ENCODE data around the gene ITGB1.
"Not testable (repeated sequence)": the region's sequence is repeated elsewhere in the genome, so short reads cannot be mapped to it uniquely, and the experiment has no call there.

Gene ITGB1

DNA sequence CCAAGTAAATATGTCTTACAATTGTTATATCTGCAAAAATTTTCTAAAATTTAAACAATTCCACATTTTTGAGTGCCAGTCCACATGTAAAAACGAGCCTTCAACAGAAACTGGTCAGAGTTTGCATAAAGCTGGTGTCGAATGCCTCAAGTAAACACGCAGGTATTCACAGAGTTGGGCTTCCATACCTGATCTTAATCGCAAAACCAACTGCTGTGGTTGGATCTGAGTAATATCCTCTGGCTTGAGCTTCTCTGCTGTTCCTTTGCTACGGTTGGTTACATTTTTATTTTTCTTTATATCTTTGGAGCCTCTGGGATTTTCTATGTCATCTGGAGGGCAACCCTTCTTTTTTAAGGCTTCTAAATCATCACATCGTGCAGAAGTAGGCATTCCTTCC, 28.4 kb downstream of the ITGB1 start:
- no peak for DNase-seq

DNA sequence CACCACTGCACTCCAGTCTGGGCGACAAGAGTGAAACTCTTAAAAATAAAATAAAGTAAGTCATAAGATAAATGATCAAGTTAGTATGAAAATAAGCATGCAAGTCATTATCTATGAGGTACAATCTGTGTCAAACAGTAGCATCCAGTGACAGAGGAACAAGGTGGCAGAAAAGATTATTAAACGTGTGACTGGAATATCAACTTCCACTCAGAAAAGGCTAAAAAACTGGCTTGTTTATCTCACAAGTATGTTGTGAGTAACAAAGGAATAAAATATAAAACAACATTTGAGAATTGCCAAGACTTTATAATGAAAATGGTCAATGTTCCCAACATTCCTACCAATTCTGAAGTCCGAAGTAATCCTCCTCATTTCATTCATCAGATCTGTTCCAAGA, 30.3 kb downstream of the ITGB1 start:
- DNase-seq: no peak

DNA sequence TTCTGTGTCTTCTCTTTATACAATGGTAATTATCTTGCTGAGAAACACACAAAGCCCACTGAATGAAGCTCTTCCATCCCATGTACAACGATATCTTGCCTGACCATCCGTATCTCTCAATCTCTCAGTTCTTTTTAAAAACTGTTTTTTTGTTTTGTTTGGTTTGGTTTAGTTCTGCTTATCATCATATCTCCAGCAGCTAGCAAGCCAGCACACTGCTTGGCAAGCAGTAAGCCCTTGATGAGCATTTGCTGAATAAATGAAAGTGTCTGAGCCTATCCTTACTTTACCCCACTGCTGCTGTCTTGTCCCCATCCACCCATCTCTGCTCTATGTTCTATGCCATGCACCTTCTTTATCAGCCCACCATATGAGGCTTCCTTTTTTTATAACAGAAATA, 34.2 kb downstream of the ITGB1 start:
- DNase-seq: no peak

DNA sequence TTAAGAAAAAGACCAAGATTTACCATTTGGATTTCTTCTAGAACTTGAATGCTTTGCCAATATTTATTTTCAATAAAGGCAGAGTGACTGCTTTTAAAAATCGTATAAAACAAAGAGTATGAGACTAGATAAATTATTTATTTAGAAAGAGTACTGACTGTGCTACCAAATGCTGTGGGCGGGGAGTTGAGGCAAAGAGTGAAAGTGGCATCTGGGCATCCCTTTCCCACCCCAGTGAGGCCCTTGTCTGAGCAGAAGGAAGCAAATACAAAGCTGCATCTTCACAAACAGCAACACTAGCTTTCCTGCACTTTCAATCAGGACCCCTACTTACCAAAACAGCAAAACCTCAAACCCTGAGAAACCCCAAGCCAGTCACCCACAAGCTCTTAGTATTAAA, 34.9 kb downstream of the ITGB1 start:
- no peak for DNase-seq

DNA sequence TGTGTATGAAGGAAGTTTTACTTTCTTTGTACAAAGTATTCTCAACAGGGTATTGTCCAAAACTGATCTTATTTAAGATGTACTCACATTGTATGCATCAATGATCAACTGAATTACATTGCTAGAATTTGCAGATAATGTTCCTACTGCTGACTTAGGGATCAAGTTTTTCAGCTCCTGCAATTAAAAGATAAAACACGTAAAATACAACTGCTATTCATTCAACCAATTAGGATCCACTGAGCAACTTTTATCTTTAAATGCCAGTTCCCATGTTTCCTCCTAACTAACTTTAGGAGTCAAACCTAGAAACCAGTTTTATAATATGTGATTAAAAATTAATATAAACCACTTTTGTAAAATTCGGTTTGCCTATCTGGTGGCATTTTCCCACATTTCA, 35.9 kb downstream of the ITGB1 start:
- DNase-seq: no peak

DNA sequence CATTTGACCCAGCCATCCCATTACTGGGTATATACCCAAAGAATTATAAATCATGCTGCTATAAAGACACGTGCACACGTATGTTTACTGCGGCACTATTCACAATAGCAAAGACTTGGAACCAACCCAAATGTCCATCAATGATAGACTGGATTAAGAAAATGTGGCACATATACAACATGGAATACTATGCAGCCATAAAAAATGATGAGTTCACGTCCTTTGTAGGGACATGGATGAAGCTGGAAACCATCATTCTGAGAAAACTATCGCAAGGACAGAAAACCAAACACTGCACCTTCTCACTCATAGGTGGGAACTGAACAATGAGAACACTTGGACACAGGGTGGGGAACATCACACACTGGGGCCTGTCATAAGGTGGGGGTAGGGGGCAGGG, 40.2 kb downstream of the ITGB1 start:
- not testable (repeated sequence) for DNase-seq

DNA sequence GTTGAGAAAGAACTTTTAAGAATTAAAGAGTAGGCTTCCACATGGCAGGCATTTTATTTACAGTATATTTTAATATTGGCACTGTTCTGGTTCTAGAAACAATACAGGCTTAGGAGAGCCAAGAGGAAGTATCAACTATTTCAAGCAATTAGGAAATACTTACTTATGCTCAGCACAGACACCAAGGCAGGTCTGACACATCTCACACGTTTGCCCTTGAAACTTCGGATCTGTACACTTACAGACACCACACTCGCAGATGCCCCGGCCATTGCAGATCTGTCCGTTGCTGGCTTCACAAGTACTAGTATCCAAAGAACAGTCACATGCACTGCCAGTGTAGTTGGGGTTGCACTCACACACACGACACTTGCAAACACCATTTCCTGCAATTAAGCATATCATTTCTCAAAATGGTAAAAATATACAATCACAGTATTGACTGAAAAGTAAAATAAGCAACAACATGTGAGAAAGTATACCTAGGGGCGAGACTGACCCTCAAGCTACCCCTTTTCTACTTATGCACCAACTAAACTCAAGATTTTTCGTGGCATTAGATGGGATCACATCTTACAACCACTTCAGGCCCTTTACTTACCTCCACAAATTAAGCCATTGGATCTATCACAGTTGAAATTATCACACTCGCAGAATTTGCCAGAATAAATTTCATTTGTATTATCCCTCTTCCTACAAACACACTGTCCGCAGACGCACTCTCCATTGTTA, 46.6 kb downstream of the ITGB1 start:
- DNase-seq: no peak

DNA sequence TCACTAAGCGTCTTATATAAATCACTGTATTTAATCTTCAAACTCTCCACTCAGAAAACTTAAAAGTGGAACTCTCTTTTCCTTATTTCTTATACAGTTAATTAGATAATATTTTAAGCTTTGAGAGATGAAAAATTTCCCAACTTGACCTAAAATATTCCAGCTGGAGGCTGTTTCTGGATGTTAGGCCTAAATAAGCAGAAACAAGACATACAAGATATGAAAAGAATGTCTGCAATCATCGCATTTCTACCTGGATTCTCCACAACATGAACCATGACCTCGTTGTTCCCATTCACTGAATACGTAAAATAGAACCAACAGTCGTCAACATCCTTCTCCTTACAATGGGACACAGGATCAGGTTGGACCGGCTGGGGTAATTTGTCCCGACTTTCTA, 48.1 kb downstream of the ITGB1 start:
- DNase-seq: not testable (repeated sequence)

DNA sequence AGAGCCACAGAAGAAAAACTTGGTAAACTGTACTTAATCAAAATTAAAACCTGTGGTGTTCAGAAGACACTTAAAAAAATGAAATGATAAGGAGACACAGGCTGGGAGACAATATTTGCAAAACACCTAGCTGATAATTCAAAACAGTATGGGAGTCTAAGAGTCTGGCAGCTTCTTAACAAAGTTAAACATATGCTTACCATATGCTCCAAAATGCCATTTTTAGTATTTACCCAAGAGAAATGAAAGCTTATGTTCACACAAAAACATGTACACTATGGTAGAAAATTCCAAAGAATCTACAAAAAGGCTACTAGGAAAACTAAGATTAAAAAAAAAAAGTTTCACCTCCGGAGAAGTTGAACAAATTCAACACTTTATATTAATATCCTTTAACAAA, 48.6 kb downstream of the ITGB1 start:
- no peak for DNase-seq

DNA sequence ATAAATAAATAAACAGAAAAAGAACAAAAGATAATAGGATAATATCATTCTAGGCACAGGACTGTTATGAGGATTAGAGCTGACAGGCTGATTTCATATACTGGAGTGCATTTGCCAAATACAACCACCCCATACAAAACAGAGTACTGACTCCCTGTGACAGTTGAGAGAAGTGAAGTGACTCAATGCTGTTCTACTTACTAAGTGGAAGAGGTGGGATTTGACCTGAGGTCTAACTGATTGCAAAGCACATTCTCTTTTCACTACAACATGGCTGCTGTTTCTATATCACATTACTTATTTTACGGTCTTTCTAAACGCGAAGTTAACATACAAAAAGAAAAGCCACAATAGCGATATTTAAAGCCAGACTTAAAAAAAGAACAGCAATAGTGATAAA, 51.4 kb downstream of the ITGB1 start:
- no peak for DNase-seq

DNA sequence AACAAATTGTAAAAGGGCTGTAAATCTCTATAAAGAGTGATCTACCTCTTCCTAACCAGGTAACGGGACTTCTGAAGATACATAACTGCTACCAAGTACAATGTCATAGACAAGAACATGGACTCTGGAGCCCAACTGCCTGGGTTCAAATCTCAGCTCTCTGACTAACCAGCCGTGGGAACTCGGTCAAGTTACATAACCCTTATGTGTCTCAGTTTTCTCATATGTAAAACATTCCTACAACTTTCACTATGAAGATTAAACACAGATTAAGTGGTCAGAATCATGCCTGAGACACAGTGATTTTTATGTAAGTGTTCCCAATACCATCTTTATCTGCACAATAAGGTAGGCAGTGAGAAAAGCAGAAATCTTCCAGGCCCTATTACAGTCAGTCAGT, 52.6 kb downstream of the ITGB1 start:
- DNase-seq: no peak

DNA sequence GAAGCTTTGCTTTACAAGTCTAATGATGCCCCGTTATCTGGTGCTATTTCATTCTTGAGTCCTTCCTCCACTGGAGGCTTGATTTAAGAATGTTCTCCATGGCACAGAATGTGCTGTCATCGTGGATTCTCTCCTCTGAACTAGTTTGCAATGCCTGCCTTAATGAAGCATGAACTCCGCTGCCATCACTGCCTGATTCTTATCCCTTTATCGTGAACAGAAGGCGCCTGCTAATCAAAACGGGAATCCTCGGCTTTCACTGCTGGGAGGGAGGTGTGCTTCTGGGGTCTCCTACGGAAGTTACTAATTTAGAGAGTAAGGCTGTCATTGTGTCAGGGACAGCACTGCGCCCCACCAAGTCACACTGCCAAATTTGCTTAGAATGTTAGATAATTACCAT, 56.2 kb downstream of the ITGB1 start:
- DNase-seq: no peak

DNA sequence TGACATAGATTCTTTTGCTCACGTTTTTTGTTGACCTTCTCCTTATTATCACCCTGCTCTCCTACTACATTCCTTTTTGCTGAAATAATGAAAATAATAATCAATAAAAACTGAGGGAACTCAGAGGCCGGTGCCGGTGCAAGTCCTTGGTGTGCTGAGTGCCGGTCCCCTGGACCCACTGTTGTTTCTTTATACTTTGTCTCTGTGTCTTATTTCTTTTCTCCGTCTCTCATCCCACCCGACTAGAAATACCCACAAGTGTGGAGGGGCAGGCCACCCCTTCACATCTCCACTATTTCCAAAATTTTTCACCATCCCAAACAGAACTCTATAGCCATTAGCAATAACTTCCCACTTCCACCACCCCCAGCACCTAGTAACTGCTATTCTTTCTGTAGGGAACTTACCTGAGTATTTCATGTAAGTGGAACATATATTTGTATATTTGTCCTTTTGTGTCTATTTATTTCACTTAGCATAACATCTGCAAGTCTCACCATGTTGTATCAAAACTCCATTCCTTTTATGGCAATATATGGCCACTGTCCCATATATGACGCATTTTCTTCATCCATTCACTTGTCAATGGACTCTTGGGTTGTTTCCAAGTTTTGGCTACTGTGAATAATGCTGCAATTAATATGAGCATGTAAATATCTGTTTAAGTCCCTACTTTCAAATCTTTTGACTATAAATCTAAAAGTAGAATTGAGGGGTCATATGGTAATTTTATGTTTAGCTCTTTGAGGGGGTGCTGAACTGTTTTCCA, 62.6 kb downstream of the ITGB1 start:
- not testable (repeated sequence) for DNase-seq

DNA sequence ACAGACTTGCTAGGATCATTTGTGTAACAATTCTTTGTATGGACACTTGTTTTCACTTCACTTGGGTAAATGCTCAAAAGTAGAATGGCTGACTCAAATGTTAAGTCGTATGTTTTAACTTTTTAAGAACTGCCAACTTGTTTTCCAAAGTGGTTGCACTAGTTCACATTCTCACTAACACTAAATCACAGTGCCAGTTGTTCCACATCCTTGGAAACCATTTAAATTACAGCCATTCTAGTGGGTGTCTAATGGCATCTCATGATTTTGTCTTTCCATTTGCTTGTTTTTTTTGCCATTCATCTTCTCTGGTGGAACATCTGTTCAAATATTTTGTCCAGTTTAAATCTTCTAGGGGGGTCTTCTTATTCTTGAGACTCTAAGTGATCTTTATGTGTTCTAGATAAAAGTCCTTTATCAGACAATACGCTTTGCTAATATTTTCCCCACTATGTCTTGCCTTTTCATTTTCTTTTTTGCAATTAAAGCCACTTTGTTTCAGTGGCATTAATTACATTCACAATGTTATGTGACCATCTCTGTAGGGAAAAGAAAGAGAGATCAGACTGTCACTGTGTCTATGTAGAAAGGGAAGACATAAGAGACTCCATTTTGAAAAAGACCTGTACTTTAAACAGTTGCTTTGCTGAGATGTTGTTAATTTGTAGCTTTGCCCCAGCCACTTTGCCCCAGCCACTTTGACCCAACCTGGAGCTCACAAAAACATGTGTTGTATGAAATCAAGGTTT, 63.9 kb downstream of the ITGB1 start:
- DNase-seq: no peak

DNA sequence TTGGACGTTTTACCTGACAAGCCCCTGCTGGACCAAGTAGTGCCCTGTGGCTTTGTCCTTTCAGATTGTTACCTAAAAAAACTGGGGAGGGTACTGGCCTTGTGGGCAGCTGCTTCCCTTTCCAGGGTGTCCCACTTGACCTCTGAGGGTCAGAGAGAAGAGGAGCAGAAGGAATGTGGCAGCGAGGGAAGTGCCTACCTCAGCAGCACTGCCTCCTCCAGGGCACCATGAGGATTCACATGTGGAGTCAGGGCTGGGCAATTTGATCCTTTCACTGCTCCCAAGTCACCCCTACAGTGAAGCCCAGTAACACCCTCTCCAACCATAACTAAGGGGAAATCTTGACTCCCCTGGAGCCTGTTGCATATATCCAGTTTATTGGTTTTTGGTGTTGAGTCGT, 64.6 kb downstream of the ITGB1 start:
- no peak for DNase-seq

DNA sequence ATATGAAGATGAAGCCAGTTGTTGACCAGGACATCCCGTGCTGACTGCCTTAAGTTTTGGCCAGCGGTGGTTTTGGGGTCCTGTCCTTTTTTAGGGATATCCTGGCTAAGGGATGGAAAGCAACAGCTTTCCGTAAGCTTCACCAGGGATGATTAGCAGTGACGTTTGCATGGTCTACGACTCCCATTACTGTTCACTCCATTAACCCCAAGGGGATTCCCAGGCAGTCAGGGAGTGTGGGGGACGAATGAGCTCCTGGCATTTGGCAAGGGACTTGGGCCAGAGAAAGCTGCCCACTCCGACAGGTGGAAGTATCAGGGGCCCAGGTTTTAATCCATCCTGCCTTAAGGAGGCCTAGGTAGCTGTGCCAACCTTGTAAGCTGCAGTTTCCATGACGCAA, 66.8 kb downstream of the ITGB1 start:
- no peak for DNase-seq

DNA sequence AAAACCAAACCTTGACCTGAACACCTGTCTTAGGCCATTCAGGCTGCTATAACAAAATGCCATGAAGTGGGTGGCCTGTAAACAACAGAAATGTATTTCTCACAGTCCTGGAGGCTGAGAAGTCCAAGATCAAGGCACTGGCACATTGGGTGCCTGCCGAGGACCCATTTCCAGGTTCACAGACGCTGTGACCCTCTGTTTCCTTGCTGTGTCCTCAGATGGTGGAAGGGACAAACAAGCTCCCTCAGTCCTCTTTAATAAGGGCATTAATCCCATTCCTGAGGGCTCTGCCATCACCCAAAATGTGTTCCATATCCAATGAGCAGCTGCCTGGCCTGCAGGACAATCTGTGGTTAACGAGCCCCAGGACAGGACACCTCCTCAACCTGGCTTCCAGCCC, 67.6 kb downstream of the ITGB1 start:
- no peak for DNase-seq

DNA sequence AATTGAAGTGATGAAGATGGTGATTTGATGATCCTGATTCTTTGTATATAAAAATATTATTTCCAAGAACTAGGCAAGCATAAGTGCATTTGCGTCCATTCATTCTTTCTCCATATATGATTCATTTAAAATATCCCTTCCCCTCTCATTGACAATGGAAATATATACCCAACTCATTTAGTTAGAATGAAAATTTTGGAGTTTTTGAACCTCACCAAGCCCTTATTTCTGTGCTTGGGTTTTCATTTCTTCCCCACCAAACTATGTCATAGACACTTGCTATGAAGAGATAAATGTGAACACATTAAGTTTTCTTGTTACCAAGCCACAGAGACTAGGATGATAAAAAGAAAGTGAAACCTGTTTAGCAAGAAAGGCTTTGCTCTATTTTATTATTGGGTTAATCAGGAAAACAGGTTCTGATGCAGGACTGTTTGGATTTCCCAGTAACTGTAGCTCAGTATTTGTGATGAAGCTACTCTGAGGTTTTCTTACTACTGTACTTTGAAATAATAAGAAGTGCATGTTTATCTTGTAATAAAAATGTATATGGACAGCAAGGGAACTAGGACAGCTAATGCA, 68.3 kb downstream of the ITGB1 start:
- no peak for DNase-seq

DNA sequence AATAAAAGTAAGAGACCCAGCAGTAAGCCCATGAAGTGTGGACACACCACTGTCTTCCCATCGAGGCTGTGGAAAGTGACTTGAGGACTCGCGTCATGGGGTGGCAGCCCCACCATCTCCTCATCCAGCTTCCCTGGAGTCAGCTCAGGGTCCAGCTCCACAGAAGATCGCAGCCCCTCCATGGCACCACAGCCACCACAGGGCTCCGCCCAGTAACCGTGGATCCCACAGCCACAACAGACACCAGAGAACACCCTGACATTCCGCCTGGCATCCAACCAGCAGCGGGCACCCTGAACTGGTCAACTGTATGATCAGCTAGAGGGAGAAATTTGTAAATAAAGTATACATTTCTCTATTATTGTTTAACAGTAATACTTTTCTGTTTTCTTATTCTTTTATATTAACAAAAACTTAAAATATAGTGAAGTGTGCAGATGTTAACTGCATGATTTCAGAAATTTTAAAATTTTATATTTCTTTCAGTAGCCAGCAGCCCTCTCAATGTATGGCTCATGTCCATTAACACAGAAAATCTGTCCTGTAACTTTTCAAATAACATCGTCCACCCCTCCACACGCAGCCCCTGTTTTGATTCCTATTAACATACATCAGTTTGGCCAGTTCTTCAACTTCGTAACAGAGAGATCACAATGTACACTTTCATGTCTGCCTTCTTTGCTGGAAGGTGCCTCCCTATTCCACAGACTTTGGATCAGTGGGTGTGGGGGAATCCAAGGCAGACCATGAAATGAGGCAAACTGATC, 69.7 kb downstream of the ITGB1 start:
- DNase-seq: no peak

DNA sequence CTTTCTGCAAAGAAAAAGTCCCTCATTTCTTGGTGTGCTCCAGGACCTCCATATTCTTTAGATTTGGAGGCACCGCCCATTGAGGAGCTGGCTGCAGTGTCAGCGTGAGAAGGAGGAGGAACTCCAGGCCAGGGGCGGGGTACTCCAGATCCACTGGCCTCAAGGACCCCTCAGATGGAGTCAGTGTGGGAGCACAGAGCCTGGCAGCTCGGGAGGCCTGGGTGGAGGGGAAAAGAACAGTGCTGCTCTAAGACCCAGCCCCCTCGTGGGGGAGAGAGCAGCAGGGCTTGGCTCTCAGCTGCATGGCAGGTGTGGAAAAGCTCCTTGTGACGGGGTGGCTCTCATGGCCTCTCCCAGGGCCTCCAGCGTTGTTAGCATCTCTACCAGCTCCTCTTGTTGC, 70.5 kb downstream of the ITGB1 start:
- no peak for DNase-seq

DNA sequence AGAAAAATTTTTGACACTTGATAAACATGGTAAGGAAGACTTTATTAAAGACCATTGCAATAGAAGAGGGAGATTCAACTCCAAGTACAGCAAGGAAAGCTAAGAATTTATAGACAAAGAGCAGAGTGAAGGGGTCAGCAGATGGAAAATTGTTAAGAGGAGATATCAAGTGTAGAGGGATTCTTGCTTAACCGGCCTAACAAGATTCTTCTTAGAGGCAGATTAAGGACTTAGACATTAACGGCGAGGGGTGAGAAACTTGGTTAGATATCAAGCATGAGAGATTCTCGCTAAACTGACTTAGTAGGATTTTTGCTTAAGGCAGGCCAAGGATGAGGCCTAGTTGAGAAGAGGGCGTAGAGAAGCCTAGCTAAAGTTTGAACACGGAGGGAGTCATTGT, 76.0 kb downstream of the ITGB1 start:
- no peak for DNase-seq

DNA sequence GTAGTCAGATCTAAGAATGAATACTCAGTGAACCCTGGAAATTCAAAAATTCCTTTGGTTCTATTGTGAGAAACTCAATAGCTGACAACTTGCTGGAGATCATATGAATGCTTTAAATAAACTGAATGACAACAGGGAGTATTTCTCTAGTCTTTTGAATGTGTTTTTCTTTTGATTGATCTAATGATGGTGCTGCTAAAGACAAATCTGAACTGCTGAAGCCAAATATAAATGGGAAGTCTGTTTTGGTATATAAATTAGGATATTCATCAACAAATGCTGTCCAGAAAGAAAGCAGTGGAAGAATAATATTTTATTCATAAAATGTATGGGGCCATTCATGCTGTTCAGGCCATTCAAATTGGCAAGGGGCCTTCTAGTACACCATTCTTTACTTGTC, 79.4 kb downstream of the ITGB1 start:
- DNase-seq: no peak

DNA sequence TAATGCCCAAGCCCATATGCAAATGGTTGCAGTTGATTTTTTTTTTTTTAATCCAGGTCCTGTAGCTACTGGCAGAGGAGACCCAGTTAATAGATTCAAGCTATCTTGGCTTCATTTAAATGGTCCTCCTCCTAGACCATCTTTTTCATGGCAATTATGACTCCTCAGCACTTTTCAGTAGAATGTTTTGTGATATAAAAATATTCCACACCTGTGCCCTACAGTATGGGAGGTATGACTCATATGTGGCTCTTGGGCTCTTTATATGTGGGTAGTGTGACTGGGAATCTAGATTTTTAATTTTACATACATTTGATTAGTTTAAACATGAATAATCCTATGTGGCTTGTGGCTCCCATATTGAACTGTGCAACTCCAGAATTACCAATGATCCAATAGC, 80.1 kb downstream of the ITGB1 start:
- DNase-seq: no peak

Measured in COR-L47 (cell line).